ENCODE results near the gene CREB3L4.
A peak's percentile ranks its signal among the peaks of the same experiment; 100 is the strongest.

CREB3L4 gene

DNA sequence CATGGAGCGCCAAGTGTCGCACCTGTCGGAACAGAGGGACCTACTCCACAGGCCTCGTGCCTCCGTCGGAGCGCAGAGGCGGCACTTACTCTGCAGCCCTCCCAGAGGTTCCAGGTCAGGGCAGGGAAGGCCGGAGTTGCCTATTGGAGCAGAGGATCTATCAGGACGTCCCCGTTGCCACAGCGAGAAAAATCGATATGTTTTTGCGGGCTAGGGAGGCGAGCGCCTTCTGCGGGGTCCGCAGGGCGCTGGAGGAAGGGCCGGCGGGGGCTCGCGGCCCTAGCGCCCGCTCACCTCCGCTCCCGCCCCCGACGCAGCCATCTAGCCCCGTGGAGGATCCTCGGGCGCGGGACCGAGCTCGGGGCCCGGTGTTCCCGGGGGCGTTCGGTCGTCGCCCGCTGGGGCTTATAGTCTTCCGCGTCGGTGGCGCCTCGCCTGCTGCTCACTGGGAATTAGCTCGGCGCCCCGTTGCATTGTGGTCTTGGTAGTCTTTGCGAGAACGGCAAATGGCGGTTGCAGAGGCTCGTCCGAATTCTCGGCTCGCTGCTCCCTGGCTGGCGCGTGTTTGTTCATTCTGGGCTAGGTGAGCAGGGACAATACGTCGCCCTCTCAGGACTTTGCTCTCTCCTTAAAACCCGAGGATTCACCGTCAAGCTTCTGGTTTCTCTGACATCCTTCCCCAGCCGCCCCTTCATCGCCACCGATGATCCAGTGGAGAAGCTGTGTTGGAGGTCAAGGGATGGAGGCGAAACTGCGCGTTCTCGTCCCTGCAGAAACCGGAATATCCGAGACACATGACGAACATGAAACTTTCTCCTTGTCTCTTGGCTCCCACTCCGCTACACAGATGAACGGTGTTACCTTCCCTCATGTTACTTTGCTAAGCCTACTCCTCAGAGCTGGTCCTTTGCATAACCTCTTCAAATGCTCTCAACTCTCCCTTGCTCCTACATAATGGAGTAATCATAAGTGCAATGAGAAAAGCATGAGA is 9.8 kb downstream of the CREB3L4 start, which contains the start of gene JTB:
TSS of gene JTB (minus strand) at position 425 of the 991 bp plus-strand sequence. CDS start at position 3, 422 bp downstream.
- no peak for TF ChIP-seq GATA3 (IDR thresholded peaks at IDR 0.05; ENCODE audit: low read depth, low read length)
- TF ChIP-seq GATA2 (IDR thresholded peaks at IDR 0.05; ENCODE audit: low read depth, low read length), result no peak

DNA sequence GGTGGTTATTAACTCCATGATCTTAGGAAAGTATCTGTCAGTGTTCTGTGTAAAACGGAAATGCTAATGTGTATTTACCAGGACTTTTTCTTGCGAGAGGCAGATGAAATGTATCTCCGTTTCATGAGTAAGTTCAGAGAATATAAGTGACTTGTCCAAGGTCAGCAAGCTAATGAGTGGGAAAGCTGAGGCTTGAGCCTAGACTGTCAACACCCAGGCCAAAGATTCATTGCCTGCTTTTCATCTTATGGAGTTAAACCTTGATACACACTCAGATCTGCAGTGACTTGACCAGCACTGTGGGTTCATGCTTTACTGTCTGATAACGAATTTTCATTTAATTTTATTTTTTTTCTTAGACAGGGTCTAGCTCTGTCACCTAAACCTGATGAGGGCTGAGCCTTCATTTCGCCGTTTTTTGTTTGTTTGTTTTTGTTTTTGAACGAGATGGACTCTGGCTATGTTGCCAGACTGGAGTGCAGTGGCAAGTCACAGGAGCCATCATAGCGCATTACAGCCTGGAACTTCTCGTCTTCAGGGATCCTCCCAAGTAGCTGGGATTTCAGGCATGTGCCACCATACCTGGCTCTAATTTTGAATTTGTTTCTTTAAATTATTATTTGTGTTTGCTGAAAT is 10.7 kb downstream of the CREB3L4 start:
- TF ChIP-seq GATA3 (IDR thresholded peaks at IDR 0.05; ENCODE audit: low read depth, low read length) (no peak), GATA2 (IDR thresholded peaks at IDR 0.05; ENCODE audit: low read depth, low read length) (no peak)

- TF ChIP-seq GATA2 (IDR thresholded peaks at IDR 0.05; ENCODE audit: low read depth, low read length), result no peak
- no peak for TF ChIP-seq GATA3 (IDR thresholded peaks at IDR 0.05; ENCODE audit: low read depth, low read length)
These were observed 16.6 kb downstream of the CREB3L4 start for GRCh38 chr1:153984123-153984894.

DNA sequence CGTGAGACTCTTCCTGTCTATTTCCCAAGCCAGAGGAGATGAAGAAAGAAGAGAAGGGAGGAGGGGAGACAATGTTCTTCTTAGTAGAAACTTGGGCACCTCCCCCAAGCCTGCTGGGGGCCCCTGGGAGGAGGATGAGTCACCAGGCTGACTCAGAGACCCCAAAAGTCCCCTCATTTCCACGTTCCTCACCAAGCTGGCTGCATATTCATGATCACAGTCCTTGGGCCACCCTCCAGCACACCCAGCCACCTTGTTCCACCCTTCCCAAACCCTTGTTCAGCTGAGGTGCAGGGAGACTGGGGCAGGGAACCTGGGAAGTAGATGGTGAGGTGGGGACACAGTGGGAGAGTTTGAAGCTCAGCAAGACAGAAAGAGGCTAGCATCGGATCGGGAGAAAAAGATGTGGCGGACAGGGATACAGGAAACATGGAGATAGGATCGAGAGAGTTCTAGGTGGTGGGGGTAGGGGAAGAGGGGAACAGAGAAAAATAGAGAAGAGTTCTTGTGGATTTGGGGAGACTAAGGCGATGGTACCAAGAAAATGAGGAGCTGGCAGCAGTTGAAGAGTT is 17.7 kb downstream of the CREB3L4 start:
- TF ChIP-seq GATA2 (IDR thresholded peaks at IDR 0.05; ENCODE audit: low read depth, low read length) (no peak), GATA3 (IDR thresholded peaks at IDR 0.05; ENCODE audit: low read depth, low read length) (no peak)

- TF ChIP-seq GATA2 (IDR thresholded peaks at IDR 0.05; ENCODE audit: low read depth, low read length), result no peak
- TF ChIP-seq GATA3 (IDR thresholded peaks at IDR 0.05; ENCODE audit: low read depth, low read length), result no peak
These were observed 18.4 kb downstream of the CREB3L4 start, which contains the start of gene RAB13 for GRCh38 chr1:153985941-153986761. TSS of gene RAB13 (minus strand) at chr1:153986339. CDS start at chr1:153986236, 103 bp downstream.

GRCh38 chr1:153987621-153988020 is 19.9 kb downstream of the CREB3L4 start:
- no peak for TF ChIP-seq GATA2 (IDR thresholded peaks at IDR 0.05; ENCODE audit: low read depth, low read length)
- no peak for TF ChIP-seq GATA3 (IDR thresholded peaks at IDR 0.05; ENCODE audit: low read depth, low read length)

DNA sequence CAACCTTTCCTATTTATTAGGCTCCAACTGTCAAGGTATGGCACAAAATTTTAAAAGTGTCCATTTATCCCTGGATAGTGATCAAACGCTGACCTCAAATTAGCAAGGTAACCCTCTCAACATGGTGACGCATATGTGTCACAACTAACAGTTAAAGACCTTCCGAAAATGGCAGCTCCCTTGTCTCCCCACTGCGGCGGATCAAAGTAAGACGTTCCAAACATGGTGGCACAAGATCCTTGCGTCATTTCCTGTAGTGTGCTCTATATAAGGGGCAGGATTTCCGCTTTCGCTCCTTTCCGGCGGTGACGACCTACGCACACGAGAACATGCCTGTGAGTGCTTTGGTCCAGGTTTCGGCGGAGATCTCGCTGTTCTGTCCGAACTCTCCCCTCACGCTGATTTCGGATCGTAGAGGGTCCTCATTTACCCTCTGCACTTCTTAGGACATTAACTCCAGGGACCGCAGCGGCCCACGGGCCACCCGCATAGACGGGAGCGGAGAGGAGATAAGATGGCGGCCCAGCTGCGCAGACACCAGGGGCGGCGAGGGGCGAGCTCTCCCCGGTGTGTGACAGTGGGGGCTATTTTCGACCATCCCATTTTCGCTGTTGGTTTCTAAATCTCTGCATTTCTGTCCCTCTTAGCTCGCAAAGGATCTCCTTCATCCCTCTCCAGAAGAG is 22.9 kb downstream of the CREB3L4 start, which contains the start of gene RPS27:
TSS of gene RPS27 (plus strand) at position 295 of the 683 bp plus-strand sequence. CDS start at position 330, 35 bp downstream.
- TF ChIP-seq GATA2 (IDR thresholded peaks at IDR 0.05; ENCODE audit: low read depth, low read length) (peak; percentile 34), GATA3 (IDR thresholded peaks at IDR 0.05; ENCODE audit: low read depth, low read length) (no peak)

GRCh38 chr1:153991151-153991630 is 23.5 kb downstream of the CREB3L4 start:
- no peak; the same call in 1 of the 2 replicates for TF ChIP-seq GATA2 (IDR thresholded peaks at IDR 0.05; ENCODE audit: low read depth, low read length)
- TF ChIP-seq GATA3 (IDR thresholded peaks at IDR 0.05; ENCODE audit: low read depth, low read length), result no peak

GRCh38 chr1:153991806-153992205 is 24.1 kb downstream of the CREB3L4 start:
- TF ChIP-seq GATA2 (IDR thresholded peaks at IDR 0.05; ENCODE audit: low read depth, low read length), result no peak
- TF ChIP-seq GATA3 (IDR thresholded peaks at IDR 0.05; ENCODE audit: low read depth, low read length), result no peak

DNA sequence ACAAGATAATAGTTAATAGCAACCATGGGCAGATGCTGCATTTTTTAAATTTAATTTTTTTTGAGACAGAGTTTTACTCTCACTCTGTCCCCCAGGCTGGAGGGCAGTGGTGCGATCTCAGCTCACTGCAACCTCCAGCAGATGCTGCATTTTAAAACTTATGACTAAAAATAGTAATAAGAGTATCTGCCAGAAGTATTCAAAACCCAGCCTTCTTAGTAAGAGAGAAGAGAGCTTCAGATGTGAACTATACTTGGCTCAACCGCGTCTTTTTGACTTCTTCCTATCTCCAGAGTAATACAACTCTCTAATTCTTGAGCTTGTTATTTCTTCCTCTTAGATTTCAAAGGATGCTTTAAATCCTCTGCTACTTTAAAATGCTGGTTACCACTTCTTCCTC is 27.5 kb downstream of the CREB3L4 start:
- TF ChIP-seq GATA2 (IDR thresholded peaks at IDR 0.05; ENCODE audit: low read depth, low read length) (no peak), GATA3 (IDR thresholded peaks at IDR 0.05; ENCODE audit: low read depth, low read length) (no peak)

- TF ChIP-seq GATA2 (IDR thresholded peaks at IDR 0.05; ENCODE audit: low read depth, low read length) (no peak), GATA3 (IDR thresholded peaks at IDR 0.05; ENCODE audit: low read depth, low read length) (no peak)
These were observed 27.9 kb downstream of the CREB3L4 start for GRCh38 chr1:153995640-153996039.

DNA sequence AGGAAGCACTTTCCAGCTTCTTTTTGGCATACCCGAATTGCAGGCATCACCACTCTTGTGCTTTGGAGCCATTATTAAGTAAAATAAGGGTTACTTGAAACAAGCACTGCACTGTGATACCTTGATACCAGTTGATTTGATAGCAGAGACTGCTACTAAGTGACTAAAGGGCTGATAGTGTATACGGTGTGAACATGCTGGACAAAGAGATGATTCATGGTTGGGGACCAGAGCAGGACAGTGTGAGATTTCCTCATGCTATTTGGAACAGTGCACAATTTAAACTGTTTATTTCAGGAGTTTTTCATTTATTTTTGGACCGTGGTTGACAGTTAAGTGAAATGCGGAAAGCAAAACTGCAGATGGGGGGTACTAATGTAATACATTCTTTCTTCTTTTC is 32.7 kb downstream of the CREB3L4 start:
- TF ChIP-seq GATA3 (IDR thresholded peaks at IDR 0.05; ENCODE audit: low read depth, low read length), result no peak
- TF ChIP-seq GATA2 (IDR thresholded peaks at IDR 0.05; ENCODE audit: low read depth, low read length), result no peak
